ENCODE results near the gene CACNA1C. TPM values are rescaled to one million over a fixed set of nuclear protein-coding genes. Genes with fewer than 3 reads are reported as not detected.
A peak's percentile ranks its signal among the peaks of the same experiment; 100 is the strongest.

Gene CACNA1C
- total RNA-seq, 1 donor from 2014 or later = 201 TPM

DNA sequence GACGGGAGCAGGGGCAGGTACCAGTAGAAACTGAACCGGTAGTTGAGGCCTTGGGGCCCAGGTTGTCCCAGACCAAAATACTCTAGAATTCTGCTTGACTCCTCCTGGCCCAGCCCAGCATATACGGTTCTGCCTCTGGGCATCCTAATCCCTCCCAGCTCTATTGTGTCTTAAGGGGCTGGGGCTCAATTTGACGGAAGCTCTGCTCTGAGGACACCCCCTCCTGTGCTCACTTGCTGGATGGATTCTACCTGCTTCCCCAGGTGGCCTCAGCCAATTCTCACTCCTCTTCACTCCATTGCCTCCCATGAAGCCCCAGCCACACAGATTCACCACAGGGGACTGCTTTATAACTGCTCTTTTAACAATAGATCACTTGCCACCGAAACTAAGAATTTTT lies 522.5 kb downstream of the CACNA1C start:
- DNase-seq = no peak
- intact Hi-C loops (cut with micrococcal nuclease) = no loop called here
- no peak for ATAC-seq

DNA sequence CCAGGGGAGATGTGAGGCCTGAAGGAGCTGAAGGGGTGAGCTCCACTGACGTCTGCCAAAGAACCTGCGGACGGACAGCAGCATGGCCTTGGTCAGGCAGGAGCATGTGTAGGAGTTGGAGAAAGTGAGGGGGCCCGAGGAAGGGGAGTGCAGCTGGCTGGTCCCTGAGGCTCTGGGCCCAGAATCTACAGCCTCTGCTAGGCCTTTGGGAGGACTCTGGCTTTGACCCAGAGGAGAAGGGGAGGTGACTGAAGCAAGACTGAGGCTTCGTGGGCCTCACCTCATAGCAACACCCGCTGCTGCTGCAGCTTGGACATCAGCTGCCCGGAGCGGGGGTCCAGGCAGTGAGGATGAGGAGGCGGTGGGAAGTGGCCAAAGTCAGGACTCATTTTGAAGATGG lies 525.4 kb downstream of the CACNA1C start:
- intact Hi-C loops (cut with micrococcal nuclease) = no loop called here
- ATAC-seq (no peak), DNase-seq (no peak)

DNA sequence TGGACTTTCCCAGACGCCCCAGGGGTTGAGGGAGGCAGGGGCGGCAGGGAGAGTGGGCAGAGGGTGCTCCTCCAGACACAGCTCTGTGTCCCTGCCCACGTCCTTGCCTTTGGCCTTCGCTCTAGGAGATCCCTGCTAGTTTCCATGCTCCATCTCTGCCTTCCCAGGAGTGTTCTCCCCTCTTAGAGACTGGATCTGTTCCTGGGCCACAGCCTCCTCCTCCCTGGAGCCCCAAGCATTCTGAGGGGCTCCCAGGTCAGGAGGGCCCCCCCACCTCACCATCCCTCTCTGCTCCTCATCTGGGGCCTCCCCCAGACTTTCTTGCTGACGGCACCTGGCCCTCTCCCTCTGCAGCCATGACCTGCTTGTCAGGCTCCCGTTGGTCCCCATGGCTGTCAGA lies 526.0 kb downstream of the CACNA1C start:
- DNase-seq (no peak), ATAC-seq (no peak)
- intact Hi-C loops (cut with micrococcal nuclease) = no loop called here

DNA sequence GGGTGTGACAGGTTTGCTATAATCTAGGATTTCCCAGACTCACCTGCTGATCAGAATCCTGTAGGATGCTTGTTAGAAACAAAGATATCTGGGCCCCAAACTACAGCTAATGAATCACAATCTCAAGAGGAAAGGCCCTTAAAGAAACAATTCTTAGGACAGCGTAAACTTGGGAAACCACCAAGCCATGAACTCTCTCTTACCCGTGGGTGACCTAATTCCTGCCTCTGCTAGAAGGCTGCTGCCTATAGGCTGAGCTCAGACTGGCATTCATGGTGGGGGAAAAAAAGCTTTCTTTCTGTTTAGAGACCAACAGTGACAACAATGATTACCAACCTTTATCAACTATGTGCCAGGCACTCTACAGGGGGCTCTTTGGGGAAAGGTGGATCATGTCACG lies 528.0 kb downstream of the CACNA1C start:
- intact Hi-C loops (cut with micrococcal nuclease) = no loop called here
- DNase-seq (no peak), ATAC-seq (no peak)

DNA sequence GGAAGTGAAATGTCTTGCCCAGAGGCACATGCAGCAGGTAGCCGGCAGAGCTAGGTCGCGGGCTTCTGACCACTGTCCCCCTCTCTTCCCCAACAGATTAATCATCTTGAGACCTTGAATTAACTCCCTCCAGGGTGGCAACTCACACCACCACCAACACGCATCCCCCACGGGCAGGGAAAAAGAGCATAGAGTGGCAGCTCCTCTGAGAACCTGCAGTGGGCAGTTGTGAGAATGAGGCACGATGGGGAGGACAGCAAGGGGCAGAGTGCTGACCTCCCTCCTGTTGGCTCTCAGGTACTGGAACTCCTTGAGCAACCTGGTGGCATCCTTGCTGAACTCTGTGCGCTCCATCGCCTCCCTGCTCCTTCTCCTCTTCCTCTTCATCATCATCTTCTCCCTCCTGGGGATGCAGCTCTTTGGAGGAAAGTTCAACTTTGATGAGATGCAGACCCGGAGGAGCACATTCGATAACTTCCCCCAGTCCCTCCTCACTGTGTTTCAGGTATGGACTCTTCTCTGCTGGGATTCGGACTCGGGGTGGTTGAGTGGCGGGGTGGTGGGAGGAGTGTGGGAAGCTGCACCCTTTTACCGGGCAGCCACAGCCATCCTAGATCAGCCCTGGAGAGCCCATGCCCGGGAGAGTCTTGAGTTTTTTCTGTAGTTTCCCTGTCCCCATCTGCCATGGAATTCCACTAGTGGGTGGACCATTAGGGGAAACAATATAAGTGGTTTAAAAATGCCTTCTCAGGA lies 528.7 kb downstream of the CACNA1C start:
- ATAC-seq (no peak), DNase-seq (no peak)
- intact Hi-C loops (cut with micrococcal nuclease) = no loop called here

DNA sequence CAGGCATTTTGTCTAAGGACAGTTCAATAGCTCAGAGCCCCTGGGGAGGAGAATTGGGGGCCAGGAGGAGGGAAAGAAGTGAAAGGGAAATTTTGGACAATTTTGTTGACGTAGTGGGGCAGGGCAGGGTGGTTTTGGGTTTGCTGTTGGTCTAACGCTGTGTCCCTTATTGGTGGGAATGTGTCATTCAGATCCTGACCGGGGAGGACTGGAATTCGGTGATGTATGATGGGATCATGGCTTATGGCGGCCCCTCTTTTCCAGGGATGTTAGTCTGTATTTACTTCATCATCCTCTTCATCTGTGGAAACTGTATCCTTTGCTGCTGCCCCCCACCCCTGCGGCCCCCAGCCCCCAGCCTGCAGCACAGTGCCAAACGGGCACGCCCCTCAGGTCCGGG lies 529.8 kb downstream of the CACNA1C start:
- ATAC-seq = peak; percentile 3
- DNase-seq = no peak
- intact Hi-C loops (cut with micrococcal nuclease) = no loop called here

DNA sequence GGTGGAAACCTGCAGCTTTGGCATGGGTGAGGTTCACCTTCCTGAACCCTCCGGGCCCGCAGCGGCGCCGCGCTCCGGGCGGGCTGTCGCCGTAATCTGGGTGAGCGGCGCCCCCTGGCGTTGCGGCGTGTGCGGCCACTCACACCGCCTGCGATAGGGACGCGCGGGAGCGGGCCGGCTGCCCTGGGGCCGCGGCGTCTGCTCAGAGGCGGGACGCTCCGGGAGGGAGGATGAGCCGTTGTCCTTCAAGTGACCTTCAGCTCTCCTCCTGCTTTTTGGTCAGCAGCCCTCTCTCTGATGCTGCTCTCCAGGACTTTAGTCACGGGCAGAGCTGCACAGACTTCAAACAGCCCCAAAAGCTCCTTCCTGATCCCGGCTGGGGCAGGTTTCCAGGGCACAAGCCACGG lies 530.3 kb downstream of the CACNA1C start:
- intact Hi-C loops (cut with micrococcal nuclease) = no loop called here
- ATAC-seq = peak; percentile 89

DNA sequence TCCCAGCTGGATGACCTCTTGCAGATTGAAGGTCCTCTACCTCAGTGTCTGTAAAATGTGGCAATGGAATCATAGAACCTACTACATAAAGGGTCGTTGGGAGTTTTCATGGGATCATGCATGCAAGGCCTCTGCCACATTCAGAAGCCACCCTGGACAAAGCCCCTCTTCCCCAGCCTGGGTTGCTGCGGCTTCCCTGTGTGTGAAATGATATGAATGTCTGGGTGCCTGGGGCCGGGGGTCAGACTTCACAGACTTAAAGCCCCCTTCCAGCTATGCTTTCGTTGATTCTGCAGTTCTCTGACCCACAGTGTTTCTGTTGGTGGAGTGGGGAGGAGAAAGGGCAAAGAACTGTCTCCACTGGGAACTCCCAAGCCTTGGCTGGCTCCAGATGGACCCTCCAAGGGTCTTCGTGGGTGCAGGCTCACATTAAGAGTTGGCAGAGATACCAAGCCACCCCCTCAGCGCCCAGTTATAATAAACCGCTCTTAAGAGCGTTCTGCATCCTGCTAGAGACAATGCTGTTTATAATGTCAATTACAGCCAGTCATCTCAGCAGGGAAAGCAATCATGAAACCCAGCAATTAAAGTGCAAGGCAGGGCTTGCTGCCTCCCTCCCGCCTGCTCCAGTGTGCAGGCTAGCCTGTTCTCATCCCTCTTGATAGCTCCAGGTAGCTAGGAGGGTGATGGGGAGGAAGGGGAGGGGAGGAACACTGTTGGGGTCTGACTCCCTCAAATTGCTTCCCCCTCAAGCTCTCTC lies 531.0 kb downstream of the CACNA1C start:
- intact Hi-C loops (cut with micrococcal nuclease) = no loop called here
- DNase-seq = no peak
- no peak for ATAC-seq

More for the DNA sequence above, 530.3 kb downstream of the CACNA1C start:
- peak; percentile 90 for DNase-seq

DNA sequence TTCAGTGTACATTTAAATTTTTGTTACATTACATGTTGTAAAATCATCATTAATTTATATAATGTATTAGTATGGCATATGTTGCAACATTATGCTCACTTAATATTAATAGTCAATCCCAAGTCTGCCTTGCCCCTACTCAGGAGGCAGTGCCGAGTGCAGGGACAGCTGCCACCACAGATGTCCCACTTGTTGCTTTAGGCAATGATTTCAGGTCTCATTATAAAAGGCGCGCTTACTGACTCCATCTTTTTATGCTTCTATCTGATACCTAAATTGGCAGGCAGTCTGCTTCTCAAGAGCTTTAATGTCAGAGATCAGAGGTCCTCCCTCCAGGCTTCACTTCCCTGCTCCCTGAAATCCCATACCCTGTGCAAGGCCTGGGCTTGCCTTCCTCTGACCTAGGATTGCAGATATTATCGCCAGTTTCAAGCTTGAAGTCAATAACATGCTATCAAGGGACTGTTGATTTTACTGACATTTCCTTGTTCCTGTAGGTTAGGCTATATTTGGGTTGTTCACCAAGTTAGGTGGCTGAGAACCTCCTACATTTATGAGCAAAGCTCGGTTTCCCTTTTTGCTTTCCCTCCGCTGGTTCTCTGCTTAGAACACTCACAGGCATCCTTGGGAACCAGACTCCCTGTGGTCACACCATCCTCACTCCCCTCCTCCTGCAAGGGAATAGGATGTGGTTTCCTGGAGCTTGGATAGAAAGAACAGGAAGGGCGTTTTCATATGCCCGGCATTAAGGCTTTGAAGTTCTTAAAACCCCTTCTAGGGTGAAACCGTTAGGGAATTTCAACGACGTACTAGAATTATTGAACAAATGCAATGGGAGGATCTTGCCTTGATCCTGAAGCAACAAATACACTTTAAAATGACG lies 533.6 kb downstream of the CACNA1C start:
- intact Hi-C loops (cut with micrococcal nuclease) = no loop called here
- DNase-seq (no peak), ATAC-seq (no peak)

DNA sequence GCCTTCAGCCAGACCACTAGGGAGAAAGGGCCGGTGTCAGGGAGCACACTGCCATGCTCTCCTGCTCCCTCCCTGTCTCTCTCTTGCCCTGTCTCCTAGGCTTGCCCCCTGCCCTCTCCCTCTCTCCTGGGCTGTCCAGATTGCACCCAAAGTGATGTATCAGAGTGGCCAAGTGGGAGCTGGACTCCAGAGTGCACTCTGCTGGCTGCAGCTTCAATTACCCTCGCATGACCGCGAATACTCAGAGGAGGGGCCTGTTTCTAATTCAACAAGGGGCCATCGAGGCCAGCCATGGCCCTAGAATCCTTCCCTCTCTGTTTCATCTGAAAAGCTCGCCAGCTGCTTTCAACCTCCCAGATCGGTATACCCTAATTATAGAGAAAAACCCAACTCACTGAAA lies 535.6 kb downstream of the CACNA1C start:
- intact Hi-C loops (cut with micrococcal nuclease) = no loop called here
- no peak for ATAC-seq
- DNase-seq = no peak

DNA sequence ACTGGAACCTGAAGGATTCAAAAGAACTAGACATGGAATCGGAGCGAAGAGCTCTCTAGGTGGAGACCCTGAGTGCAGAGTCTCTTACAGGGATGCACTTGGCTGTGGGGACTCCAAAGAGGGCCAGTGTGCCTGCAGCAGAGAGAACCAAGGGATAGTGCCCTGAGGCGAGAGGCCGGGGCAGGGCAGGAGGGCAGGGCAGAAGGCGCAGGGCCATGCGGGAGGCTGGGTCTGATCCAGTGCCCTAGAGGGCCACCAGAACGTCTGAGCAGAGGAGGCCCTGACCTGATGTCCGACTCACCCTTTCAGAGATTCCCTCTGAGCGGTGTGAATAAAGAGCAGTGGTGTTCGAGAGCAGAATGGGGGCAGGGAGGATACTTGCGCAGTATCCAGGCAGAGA lies 536.6 kb downstream of the CACNA1C start:
- intact Hi-C loops (cut with micrococcal nuclease) = no loop called here
- DNase-seq (no peak), ATAC-seq (no peak)

DNA sequence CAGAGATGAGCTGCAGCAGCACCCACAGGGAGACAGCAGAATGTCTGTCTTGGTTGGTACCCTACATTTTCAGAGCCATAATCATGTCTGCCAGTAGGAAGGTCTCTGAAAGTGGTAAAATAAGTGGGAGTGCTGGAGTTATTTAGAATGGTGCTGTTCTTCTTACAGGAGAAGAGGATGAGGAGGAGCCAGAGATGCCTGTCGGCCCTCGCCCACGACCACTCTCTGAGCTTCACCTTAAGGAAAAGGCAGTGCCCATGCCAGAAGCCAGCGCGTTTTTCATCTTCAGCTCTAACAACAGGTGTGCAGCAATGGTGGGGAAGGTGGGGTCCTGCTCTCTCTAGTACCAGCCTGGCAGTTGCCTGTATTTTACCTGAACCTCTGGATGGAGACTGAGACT lies 540.3 kb downstream of the CACNA1C start:
- DNase-seq = no peak
- ATAC-seq = no peak
- intact Hi-C loops (cut with micrococcal nuclease) = no loop called here

DNA sequence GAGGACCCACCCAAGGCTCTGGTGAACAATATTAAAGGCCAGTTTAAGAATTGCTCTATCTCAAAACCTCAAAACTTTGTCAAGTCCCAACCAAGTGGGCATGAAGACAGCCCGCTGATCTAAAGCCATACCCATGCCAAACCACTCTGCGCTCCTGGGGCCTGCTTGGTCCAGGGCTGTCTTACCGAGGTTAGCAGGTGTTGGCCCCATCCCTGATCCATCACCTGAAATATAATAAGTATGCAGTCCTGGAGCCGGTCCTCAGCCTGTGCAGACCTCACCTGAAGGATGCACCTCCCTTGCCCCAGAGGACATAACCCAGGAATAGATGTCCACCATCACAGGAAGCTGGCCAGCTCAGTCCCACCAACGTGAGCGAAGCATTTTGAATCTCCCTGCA lies 543.7 kb downstream of the CACNA1C start:
- no peak for DNase-seq
- ATAC-seq = no peak
- intact Hi-C loops (cut with micrococcal nuclease) = no loop called here

DNA sequence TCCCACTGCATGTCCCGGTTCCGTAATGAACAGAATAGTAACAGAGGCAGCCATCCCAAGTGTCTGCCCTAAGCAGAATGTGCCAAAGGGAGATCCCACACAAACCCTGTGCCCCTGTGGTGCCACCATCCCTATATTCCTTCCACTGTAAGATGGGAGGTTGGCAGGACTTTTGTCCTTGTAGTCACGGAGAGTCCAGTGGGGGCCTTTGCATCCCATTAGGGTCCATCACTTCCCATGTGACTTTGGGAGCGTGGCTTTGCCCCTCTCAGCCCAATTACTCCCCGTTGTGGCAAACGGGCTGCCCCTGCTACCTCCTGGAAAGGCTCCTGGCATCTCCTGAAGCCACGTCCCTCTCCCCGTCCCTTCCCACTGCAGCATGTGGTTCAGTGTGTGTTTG lies 552.5 kb downstream of the CACNA1C start:
- DNase-seq (no peak), ATAC-seq (no peak)
- intact Hi-C loops (cut with micrococcal nuclease) = no loop called here

DNA sequence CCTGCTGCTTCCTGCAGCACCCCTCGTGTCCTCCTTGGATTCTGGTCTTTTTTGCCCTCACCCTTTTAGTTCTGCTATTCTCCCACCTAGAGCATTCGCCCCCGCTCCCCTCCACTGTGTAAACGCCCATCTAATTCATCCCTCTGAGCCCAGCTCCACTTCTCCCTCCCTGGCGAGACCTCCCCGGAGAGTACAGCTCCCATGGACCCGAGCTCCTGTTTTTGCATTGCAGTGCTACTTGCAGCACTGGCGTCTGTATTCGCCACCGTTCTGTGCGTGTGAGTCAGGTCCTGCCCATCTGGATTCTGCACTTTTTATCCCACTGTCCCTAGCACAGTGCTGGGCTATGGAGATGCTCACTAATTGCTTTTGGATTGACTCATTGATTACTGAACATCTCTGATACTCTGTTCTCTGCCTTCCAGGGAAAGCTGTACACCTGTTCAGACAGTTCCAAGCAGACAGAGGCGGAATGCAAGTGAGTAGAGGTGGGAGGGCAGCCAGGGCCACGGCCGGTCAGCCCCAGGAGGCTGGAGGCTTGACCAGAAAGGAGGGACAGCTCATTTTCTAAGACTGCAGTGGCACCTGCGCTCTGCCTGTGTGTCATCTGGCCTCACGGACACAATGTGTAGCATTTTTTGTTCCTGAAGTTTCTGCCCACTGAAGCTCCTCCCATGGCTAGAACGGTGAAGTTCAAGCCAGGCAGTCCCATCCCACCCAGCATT lies 553.6 kb downstream of the CACNA1C start:
- ATAC-seq (no peak), DNase-seq (no peak)
- intact Hi-C loops (cut with micrococcal nuclease) = no loop called here

DNA sequence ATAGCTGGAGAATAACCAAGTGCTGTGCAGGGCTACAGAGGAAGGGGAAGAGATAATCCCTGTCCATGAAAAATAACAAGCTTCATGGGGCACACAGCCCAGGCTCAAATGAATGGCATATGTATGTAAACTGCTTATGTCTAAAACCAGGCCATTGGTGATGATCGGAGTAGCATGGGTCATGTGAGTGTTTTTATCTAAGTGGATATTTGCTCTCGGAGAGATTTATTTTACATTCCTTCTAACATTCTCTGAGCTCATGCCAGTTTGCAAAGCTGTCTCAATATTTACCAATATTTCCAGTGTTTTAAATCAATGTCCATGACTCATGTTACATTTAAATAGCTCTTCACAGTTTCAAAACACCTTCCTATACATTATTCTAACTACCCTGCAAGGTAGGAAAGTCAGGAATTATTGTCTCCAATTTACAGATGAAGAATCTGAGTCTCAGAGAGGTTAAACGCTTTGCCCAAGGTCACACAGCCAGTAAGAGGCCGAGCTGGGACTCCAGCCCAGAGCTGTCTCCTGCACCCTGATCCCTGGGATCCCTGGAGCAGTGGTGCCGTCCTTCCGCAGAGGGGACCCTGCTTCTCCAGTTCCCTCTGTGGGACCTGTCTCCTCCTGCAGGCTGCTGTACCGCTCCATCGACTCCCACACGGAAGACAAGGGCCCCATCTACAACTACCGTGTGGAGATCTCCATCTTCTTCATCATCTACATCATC lies 555.3 kb downstream of the CACNA1C start:
- intact Hi-C loops (cut with micrococcal nuclease) = no loop called here
- DNase-seq (no peak), ATAC-seq (no peak)

DNA sequence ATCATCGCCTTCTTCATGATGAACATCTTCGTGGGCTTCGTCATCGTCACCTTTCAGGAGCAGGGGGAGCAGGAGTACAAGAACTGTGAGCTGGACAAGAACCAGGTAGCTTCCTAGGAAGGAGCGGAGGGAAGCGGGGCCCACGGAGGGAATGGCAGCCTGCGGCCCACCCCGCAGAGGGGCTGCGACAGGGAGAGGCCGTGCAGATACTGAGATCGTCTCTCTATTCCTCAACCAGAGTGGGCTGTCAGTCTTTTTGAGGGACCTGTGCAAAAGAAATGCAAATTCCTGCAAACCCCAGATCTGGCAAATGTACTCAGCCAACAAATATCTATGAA lies 555.8 kb downstream of the CACNA1C start:
- intact Hi-C loops (cut with micrococcal nuclease) = no loop called here
- no peak for DNase-seq
- no peak for ATAC-seq

DNA sequence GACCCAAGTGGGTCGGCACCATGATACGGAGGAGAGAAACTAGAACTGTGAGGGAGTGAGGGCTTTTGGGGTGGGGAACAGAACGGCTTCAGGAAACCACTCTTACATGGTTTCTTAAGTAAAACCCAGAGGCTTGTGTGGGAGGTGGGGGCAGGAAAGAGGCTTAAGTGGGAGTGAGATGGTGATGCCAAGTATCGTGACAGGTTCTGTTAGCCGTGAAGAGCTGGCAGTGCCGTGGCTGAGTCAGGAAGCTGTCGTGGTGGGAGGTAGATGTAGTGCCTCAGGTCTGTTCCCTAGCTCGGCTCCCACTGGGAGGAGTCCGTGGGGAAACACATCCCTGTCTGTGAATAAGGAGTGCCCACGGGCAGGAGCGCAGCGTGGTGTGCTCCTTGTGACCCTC lies 556.2 kb downstream of the CACNA1C start:
- DNase-seq (no peak), ATAC-seq (no peak)
- intact Hi-C loops (cut with micrococcal nuclease) = no loop called here

DNA sequence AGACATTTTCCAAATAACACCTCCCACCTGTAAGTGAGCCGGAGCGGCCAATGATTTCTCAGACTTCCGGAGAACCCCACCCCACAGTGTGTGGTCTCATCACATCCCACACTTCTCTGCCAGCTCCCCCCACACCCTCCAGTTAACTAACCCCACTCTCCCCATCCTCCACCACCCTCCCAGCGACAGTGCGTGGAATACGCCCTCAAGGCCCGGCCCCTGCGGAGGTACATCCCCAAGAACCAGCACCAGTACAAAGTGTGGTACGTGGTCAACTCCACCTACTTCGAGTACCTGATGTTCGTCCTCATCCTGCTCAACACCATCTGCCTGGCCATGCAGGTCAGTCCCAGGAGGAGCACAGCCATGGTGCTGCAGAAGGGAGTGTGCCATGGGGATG lies 557.6 kb downstream of the CACNA1C start:
- ATAC-seq (no peak), DNase-seq (no peak)
- intact Hi-C loops (cut with micrococcal nuclease) = no loop called here

All from left ventricle myocardium superior (tissue), 1 donor.